HepG2 (cell line): ENCODE data around the gene CTNNBIP1. TPM values are rescaled to one million over a fixed set of nuclear protein-coding genes. Genes with fewer than 3 reads are reported as not detected.

Experiments used
- ATAC-seq: fragments of 200-7000 bp; cut with Tn5 transposase; 3 replicates; pipeline ENCODE4 v1.9.1; 2020; ENCODE audit warnings: mild to moderate bottlenecking, moderate library complexity
- BruUV-seq: library from RNA; stranded (reverse); fragments of 400-500 nt; replicated peaks from 2 replicates; lab custom pipeline; 2021; lab: Mats Ljungman, UMichigan
- CTCF ChIA-PET: fragments of 300-600 bp; formaldehyde crosslinking; extraction: SDS; loops from one replicate; lab custom pipeline; 2021; ENCODE audit warnings: low total read pairs, inconsistent platforms, low intra/inter-chr PET ratio; lab: Yijun Ruan, JAX
- POLR2A ChIA-PET: fragments of 350-600 bp; sonication (Branson Sonifier 250); formaldehyde crosslinking; loops from one replicate; lab custom pipeline; 2020; ENCODE audit warnings: antibody characterized with exemption, inconsistent platforms; lab: Yijun Ruan, JAX
- DNase-seq: peaks from one replicate; pipeline ENCODE4 v3.0.0-alpha.2; 2015; ENCODE audit warnings: low spot score
- FAIRE-seq: peaks from 3 replicates; lab custom pipeline; 2011; peaks lifted over from hg19 to GRCh38; lab: Jason Lieb, UNC
- H2AFZ ChIP-seq: one replicate; pipeline ENCODE4 v1.6.1; 2011; ENCODE audit warnings: low read length, inconsistent platforms
- H3K27ac ChIP-seq: fragments of 300-600 bp; 3 replicates; pipeline ENCODE4 v1.8.0; 2011; ENCODE audit warnings: mixed run types, mild to moderate bottlenecking, mixed read lengths, low read length, inconsistent platforms; ENCODE audit not compliant: insufficient read depth; ENCODE audit errors: extremely low read length
- H3K27me3 ChIP-seq, 2 experiments: fragments of 200-600 bp in 1 of 2; 2 replicates in 1 of 2; 3 replicates in 1 of 2; pipeline versions ENCODE4 v1.6.0 to v1.8.0; 2011; ENCODE audit warnings: low read length in 2 of 2, mild to moderate bottlenecking in 2 of 2, moderate library complexity in 2 of 2, inconsistent platforms in 1 of 2; ENCODE audit not compliant: insufficient read depth in 2 of 2, control insufficient read depth in 1 of 2
- H3K36me3 ChIP-seq, 2 experiments: fragments of 200-600 bp in 1 of 2; replicated peaks in 1 of 2; 2 replicates in 1 of 2; 3 replicates in 1 of 2; pipeline versions ENCODE4 v1.5.1 to v1.8.0; 2011; ENCODE audit warnings: low read length in 2 of 2, inconsistent platforms in 1 of 2; ENCODE audit not compliant: insufficient read depth in 2 of 2, control insufficient read depth in 1 of 2
- H3K4me1 ChIP-seq: 2 replicates; pipeline ENCODE4 v1.5.1; 2012; ENCODE audit warnings: low read length, inconsistent platforms; ENCODE audit not compliant: insufficient read depth
- H3K4me2 ChIP-seq: 2 replicates; pipeline ENCODE4 v1.6.0; 2011; ENCODE audit warnings: low read depth, low read length, inconsistent platforms
- H3K4me3 ChIP-seq, 3 experiments: fragments of 200-600 bp in 1 of 3; sonication (generic), shearing (Covaris generic) in 1 of 3; replicated peaks in 1 of 3; 2 replicates each; pipeline ENCODE4 v1.5.1; 2011 to 2016; ENCODE audit warnings: low read length in 3 of 3, inconsistent platforms in 2 of 3, low read depth in 2 of 3, mild to moderate bottlenecking in 2 of 3, control low read depth in 1 of 3, mixed read lengths in 1 of 3; ENCODE audit not compliant: insufficient read depth in 1 of 3
- H3K79me2 ChIP-seq: one replicate; pipeline ENCODE4 v1.6.1; 2011; ENCODE audit warnings: low read length, inconsistent platforms; ENCODE audit not compliant: insufficient read depth
- H3K9ac ChIP-seq: 2 replicates; pipeline ENCODE4 v1.6.0; 2011; ENCODE audit warnings: mild to moderate bottlenecking, low read depth, low read length, inconsistent platforms; ENCODE audit not compliant: insufficient read depth
- H3K9me3 ChIP-seq: 2 replicates; pipeline ENCODE4 v1.5.1; 2012; ENCODE audit warnings: mild to moderate bottlenecking, low read length
- H4K20me1 ChIP-seq: 2 replicates; pipeline ENCODE4 v1.6.0; 2011; ENCODE audit warnings: inconsistent platforms, mild to moderate bottlenecking, low read length, moderate library complexity; ENCODE audit not compliant: insufficient read depth
- CREB3 ChIP-seq: sonication (generic); formaldehyde crosslinking; IDR thresholded peaks from 2 replicates; pipeline ENCODE4 v1.5.0; 2020; ENCODE audit warnings: missing genetic modification reagents
- HNF1B ChIP-seq: sonication (generic); formaldehyde crosslinking; IDR thresholded peaks from 2 replicates; pipeline ENCODE4 v1.5.1; 2020; ENCODE audit warnings: mild to moderate bottlenecking, moderate library complexity, missing genetic modification reagents
- MBNL3 ChIP-seq: fragments of 250-450 bp; sonication (Bioruptor Pico); conservative IDR thresholded peaks from 2 replicates; pipeline ENCODE4 v1.8.0; 2022; ENCODE audit warnings: mild to moderate bottlenecking, inconsistent platforms
- MEIS2 ChIP-seq: sonication (generic); formaldehyde crosslinking; IDR thresholded peaks from 2 replicates; pipeline ENCODE4 v1.9.0; 2021; ENCODE audit warnings: mild to moderate bottlenecking, missing genetic modification reagents
- SIX4 ChIP-seq: sonication (generic); formaldehyde crosslinking; IDR thresholded peaks from 2 replicates; pipeline ENCODE4 v1.4.0; 2020; ENCODE audit warnings: missing genetic modification reagents
- ZBTB14 ChIP-seq: sonication (generic); formaldehyde crosslinking; IDR thresholded peaks from 2 replicates; pipeline ENCODE4 v1.4.0; 2020; ENCODE audit warnings: missing genetic modification reagents
- ZMYM4 ChIP-seq: sonication (generic); formaldehyde crosslinking; IDR thresholded peaks from 2 replicates; pipeline ENCODE4 v1.8.1; 2023; ENCODE audit warnings: mild to moderate bottlenecking, missing genetic modification reagents
- ZNF331 ChIP-seq: sonication (generic); formaldehyde crosslinking; IDR thresholded peaks from 2 replicates; pipeline ENCODE4 v1.4.0; 2020; ENCODE audit warnings: missing genetic modification reagents
- ZNF335 ChIP-seq: sonication (generic); formaldehyde crosslinking; IDR thresholded peaks from 2 replicates; pipeline ENCODE4 v1.4.0; 2020; ENCODE audit warnings: missing genetic modification reagents
- ZNF776 ChIP-seq: sonication (generic); formaldehyde crosslinking; IDR thresholded peaks from 2 replicates; pipeline ENCODE4 v1.4.0; 2020; ENCODE audit warnings: mild to moderate bottlenecking, missing genetic modification reagents
- WGBS: methylation state at CpG from one replicate; pipeline ENCODE4 v1.1.6; 2017; ENCODE audit warnings: low lambda C conversion rate; 5-methylcytosine and 5-hydroxymethylcytosine counted together
- in situ Hi-C: cut with HindIII; loops from 2 replicates; pipeline ENCODE4 v1.10.0; 2017; ENCODE audit warnings: low pct_unique_long_range_greater_than_20kb; ENCODE audit not compliant: extremely low pct_ligation_motif_present
- intact Hi-C: fragments of 100-400 bp; cut with micrococcal nuclease; formaldehyde crosslinking; loops from one replicate; pipeline ENCODE4 v1.10.0; 2022; ENCODE audit not compliant: unreplicated experiment
- polyA plus RNA-seq, 8 experiments: library from polyadenylated mRNA; depleted of rRNA in 3 of 8; stranded (reverse) in 7 of 8; unstranded in 1 of 8; fragments of >200 nt; fragmentation: Illumina TruSeq in 4 of 8; extraction: Trizol in 4 of 8; gene quantifications; 2 replicates each; pipeline versions ENCODE4 v1.2.1 to v1.2.3, GENCODE V29; 2011 to 2016; ENCODE audit warnings: low read depth in 4 of 8, missing spikeins in 1 of 8, mixed read lengths in 1 of 8; ENCODE audit not compliant: insufficient read depth in 1 of 8
- total RNA-seq, 5 experiments: library from RNA; depleted of rRNA; stranded (reverse); fragments of >200 nt; fragmentation: Illumina TruSeq; extraction: Trizol; gene quantifications; 2 replicates each; pipeline ENCODE4 v1.2.3, GENCODE V29; 2016; ENCODE audit warnings: low read depth in 1 of 5

CTNNBIP1 gene
- total and polyA plus RNA-seq, 2 of the 13 experiments (the other 11 are each of a cell fraction or from before 2014, with no cell fraction given) = 71.7 to 83.0 TPM

- no peak overlapping the region for H3K4me3 ChIP-seq
- BruUV-seq = no TSS peak
- peaks cover 18% of the 10 kb centered on the region for H3K79me2 ChIP-seq
- TF ChIP-seq CREB3 (CRISPR knock-in tag) (no peak), HNF1B (CRISPR knock-in tag) (no peak), MEIS2 (CRISPR knock-in tag) (no peak), MBNL3 (CRISPR knock-in tag) (no peak), ZMYM4 (CRISPR knock-in tag) (no peak), SIX4 (CRISPR knock-in tag) (no peak), ZNF776 (CRISPR knock-in tag) (no peak), ZNF331 (CRISPR knock-in tag) (no peak), ZBTB14 (CRISPR knock-in tag) (no peak), ZNF335 (CRISPR knock-in tag) (no peak)
- TF ChIP-seq, all 625 proteins: peak for 0
- 97% methylated on average over 2 of the region's 2 CpGs for WGBS
- Histone ChIP-seq H3K36me3 (0 out of 5 replicates have a peak, but pooled peaks cover 0 to 6% of the 10 kb centered on the region in 2 experiments), H3K27me3 (no peaks in the 10 kb centered on the region; a peak in 2 of 5 replicates), H3K9ac (no peak overlapping the region), H3K4me2 (no peak overlapping the region), H3K27ac (no peak overlapping the region), H3K4me1 (peaks cover 37% of the 10 kb centered on the region), H4K20me1 (no peaks in the 10 kb centered on the region), H2AFZ (no peak overlapping the region), H3K9me3 (no peaks in the 10 kb centered on the region)
- DNase-seq = no peak
- ChIA-PET CTCF (no interaction called here), POLR2A (no interaction called here)
- ATAC-seq = no peak
- no peak for FAIRE-seq
- in situ Hi-C loops = no loop called here
- intact Hi-C loops = no loop called here
These were observed 36.2 kb upstream of the CTNNBIP1 start for GRCh38 chr1:9946315-9946714.
